ENCODE results near the gene GNS.

GRCh38 chr12:64666054-64666914, 92.9 kb downstream of the GNS start:
- TF ChIP-seq POLR2A (IDR thresholded peaks at IDR 0.05), result no peak
- no peak for TF ChIP-seq CTCF (IDR thresholded peaks at IDR 0.05)
- TF ChIP-seq EP300 (IDR thresholded peaks at IDR 0.05), result no peak

Measured in ovary (tissue), 3 donors.